SHP77 (cell line): ENCODE results near the gene SIVA1.
"Not testable (repeated sequence)": the region's sequence is repeated elsewhere in the genome, so short reads cannot be mapped to it uniquely, and the experiment has no call there.

ENCODE experiments used
- DNase-seq, 2 experiments: peaks; one replicate each; lab custom pipeline; 2025; lab: John Stamatoyannopoulos, UW

SIVA1 gene

DNA sequence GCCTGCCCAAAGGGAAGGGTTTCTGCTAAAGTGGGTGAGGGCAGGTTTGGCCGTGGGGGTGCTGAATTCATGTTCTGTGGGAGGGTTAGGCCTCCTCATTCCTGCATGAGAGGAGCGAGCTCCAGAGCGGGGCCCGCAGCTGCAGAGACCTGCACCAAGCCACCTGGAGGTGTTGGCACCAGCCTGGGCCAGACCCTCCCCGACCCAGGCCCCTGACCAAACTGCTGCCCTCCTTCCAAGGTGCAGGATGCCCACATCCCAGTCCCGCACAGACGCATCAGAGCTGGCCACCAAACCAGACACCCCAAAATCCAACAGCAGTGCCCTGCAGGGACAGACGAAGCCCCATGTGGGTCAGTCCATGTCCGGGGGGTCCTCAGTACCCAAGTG is 18.4 kb upstream of the SIVA1 start:
- DNase-seq, result no peak

DNA sequence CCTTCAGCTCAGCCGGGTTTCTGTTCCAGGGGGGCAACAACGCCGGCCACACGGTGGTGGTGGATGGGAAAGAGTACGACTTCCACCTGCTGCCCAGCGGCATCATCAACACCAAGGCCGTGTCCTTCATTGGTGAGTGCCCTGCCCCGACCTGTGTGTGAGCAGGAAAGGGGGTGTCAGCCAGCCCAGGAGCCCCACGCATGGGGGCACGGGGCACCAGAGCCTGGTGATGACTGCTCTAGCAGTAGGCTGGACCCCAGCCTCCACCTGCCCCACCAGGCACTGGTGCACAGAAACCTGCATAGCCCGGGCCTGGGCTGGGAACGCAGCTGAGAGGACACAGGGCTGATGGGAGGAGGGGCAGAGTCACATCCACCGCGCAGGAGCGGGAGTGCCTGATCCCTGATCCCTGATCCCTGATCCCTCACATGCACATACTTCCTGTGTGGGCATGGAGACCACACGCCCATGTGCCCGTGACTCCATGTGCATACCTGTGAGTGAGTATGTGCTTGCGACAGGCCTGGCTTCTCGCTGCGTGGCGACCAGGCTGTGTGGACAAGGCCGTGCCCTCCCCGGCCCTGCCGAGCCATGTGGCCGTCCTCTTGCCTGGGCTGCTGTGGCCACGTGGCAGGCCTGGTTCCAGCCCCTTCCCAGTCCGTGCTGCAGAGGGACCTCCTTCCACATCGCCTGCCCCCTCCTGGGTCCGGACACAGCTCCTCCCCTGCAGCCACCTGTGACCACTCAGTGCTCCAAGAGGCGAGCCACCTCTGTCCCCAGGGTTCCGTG is 17.8 kb upstream of the SIVA1 start:
- DNase-seq, result peak; percentile 39 to 69

- DNase-seq, result peak in 1 of 2 experiments; percentile 35
Observed at GRCh38 chr14:104735830-104736642, 16.9 kb upstream of the SIVA1 start.

GRCh38 chr14:104738375-104739019 is 14.4 kb upstream of the SIVA1 start:
- DNase-seq, result no peak

DNA sequence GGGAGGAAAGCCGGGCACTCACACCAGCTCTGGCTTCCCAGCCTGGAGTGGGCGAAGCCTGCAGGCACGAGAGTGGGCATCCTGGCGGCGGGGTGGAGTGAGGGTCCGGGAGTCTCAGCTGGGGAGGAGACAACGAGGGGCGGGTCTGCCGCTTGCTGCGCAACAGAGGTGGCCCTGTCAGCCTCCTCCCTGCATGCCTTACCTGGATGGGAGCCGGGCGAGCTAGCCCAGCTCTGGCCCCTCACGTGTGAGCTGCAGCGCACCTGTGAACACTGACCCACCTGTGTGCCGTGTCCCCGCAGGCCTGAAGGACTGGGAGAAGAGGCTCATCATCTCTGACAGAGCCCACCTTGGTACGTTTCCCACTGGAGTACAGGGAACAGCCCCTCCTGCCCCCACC is 13.9 kb upstream of the SIVA1 start:
- DNase-seq, result no peak

DNA sequence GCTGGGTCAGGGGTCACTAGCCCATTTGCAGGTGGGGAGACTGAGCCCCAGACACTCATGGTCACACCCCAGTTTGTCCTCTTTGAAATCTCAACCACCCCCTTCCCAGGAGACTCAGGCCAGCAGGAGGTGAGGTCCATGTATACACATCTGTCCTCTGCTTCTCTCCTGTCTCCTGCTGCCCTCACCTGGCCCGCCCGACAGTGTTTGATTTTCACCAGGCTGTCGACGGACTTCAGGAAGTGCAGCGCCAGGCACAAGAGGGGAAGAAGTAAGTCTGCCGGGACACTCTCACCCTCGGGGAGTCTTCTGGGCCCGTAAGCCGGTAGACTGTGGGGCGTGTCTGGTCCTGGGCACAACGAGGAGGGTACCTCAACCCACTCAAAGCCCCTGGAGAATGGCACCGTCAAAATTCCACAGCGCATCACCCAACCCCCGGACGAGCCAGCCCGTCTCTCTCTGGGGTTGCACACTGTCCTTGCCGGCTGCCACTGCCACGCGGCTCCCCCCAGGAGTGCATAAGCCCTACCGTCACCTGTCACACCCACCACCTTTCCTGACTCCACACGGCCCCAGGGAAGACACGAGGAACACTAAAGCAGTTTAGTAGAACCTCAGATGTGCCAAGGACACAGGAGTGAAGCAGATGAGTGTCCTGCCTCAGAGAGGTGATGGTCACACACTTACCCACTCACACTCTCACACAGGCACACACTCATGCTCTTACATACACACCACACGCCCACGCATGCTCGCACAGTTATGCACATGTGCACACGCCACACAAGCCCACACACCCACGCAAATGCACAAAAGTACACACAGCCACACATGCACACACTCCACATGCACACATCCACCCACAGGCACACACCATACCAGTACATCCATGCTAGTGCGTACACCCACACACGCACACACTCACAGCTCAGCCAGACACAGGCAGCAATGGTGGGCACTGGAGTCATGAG is 13.1 kb upstream of the SIVA1 start:
- DNase-seq, result no peak

DNA sequence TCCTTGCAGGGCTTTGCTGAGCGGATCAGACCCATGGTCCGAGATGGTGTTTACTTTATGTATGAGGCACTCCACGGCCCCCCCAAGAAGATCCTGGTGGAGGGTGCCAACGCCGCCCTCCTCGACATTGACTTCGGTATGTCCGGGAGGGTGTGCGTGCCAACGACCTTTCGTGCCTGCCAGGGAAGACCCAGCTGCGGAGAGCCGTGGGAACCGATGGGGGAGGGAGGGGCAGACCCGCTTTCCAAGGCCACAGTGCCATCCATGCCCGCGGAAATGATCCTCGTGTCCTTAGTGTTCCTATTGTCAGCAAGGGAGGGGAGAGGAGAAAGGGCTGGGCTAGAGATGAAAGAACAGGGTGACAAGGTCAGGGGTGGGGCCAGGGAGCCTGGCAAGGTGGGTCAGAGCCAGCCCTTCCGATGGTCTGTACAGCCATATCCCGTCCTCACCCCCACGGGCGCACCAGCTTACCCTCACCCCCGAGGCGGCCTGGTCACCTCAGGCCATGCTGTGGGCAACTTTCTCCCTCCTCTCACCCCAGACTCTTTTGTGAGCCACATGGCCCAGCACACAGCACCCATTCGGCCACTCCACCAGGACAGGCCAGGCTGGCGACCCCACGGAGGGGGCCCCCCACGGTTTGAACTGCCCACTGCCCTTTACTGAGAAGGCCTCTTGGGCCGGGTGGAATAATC is 11.7 kb upstream of the SIVA1 start:
- no peak for DNase-seq

- DNase-seq, result no peak
Observed at GRCh38 chr14:104741803-104742251, 11.1 kb upstream of the SIVA1 start.

DNA sequence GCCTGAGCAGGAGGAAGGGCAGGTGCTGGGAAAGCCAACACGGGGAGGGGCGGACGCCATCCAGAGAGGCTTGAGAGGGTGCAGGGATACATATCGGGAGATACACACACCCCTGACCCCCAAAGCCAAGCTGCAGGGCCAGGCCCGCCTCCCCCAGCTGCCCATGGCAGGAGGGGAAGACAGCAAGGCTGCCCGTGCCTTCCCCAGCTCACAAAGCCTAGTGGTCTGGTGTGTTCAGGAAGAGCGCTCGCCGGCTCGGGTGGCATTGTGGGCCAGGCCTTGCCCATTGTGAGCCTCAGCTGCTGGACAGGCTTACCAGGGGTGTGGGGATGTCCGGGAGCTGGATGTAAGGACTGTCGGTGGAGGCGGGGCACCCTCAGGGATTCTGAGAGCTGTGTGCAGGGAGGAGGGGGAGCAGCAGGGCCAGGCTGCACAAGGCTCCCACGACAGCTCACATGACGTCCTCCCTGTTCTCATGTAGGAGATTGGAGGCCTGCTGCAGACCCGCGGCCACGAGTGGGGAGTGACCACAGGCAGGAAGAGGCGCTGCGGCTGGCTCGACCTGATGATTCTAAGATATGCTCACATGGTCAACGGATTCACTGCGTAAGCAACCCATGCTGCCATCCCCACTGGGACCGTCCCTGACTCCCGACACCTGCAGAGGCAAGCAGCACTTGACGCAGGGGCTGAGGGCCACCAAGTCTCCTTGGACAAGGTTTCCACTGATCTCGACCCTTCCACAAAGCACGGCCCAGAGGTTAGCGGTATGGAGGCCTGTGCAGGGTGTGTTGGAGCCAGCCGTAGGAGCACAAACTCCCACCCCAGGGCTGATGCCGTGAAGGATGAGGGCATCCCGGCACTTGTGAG is 10.1 kb upstream of the SIVA1 start:
- no peak for DNase-seq

- DNase-seq, result no peak
Observed at GRCh38 chr14:104743461-104744380, 9.2 kb upstream of the SIVA1 start.

DNA sequence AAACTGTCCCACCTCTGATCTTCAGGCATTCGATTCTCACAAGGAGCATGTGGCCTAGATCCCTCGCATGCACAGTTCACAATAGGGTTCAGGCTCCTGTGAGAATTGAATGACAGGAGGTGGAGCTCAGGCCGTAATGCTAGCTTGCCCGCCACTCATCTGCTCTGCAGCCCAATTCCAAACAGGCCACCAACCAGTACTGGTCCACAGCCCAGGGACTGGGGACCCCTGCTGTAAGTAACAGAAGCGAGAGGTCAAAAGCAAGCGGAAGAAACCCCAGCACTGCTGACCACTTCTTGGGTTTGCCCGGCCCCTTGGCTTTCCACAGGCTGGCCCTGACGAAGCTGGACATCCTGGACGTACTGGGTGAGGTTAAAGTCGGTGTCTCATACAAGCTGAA is 8.5 kb upstream of the SIVA1 start:
- DNase-seq, result no peak

GRCh38 chr14:104745431-104745830 is 7.5 kb upstream of the SIVA1 start:
- DNase-seq, result no peak

- no peak for DNase-seq
Observed at GRCh38 chr14:104746071-104746545, 6.8 kb upstream of the SIVA1 start.

GRCh38 chr14:104746934-104747481 is 5.9 kb upstream of the SIVA1 start:
- peak; percentile 37 to 57 for DNase-seq

GRCh38 chr14:104747876-104748275 is 5.1 kb upstream of the SIVA1 start:
- DNase-seq, result no peak

- DNase-seq, result peak; percentile 36 to 37
Observed at GRCh38 chr14:104749111-104749649, 3.8 kb upstream of the SIVA1 start.

GRCh38 chr14:104750056-104750752 is 2.7 kb upstream of the SIVA1 start:
- DNase-seq, result no peak

DNA sequence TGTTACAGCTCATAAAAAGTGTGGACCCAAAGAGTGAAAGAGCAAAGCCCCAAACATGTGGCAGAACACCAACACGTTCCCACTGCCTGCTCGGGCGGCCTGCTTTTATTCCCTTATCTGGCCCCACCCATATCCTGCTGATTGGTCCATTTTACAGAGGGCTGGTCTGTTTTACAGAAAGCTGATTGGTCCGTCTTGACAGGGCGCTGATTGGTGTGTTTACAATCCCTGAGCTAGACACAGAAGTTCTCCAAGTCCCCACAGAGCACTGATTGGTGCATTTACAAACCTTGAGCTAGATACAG is 2.2 kb upstream of the SIVA1 start:
- DNase-seq, result not testable (repeated sequence)
